ENCODE results near the gene RAB30.

The RAB30 gene

DNA sequence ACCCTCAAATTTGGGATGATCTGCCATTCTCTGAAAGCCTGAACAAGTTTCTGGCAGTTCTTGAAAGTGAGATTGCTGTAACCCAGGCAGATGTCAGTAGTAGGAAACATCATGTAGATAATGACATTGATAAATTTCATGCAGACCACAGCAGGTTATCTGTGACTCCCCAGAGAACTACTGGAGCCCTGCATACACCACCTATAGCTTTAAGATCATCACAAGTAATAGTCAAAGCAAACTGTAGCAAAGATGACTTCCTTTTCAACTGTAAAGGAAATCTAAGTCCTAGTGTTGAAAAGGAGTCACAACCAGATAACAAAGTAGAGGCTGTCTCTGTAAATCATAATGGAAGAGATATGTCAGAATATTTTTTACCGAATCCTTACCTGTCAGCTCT is 139.1 kb downstream of the RAB30 start:
- DNase-seq: no peak

DNA sequence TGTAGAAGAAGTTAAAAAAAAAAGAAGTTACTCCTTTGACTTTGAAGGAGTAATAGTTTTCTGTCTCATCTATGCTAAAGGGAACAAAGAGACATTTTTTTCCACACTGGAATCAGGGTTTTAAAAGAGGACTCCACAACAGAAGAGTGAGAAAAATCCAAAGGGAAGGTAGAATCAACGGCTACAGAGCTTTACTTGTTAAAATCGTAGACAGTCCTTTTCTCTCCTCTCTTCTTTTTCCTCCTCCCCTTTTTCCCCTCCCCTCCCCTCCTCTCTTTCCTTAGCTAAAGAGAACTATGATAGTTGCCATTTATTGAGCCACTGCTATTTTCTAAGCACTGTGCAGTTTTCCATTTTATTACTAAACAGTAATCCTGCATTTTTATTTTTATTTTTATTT is 141.0 kb downstream of the RAB30 start:
- no peak for DNase-seq

DNA sequence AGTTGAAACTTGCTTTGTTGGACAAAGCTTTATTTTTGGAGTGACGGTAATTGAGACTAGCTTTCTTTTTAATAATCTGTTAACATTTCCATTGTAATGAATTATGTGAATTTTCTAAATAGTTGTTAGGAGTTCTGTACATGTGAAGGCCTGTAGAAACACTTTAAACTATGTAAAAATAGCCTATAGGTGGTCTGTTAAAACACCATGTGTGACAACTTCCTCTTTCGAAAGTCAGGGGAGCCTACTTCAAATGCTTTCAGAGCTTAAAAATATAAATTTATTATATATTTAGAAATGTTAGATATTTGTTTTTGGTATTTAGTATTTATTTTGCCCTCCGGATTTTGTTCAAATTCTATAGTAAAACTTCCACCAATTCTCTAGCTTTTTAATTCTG is 141.5 kb downstream of the RAB30 start:
- DNase-seq: no peak

DNA sequence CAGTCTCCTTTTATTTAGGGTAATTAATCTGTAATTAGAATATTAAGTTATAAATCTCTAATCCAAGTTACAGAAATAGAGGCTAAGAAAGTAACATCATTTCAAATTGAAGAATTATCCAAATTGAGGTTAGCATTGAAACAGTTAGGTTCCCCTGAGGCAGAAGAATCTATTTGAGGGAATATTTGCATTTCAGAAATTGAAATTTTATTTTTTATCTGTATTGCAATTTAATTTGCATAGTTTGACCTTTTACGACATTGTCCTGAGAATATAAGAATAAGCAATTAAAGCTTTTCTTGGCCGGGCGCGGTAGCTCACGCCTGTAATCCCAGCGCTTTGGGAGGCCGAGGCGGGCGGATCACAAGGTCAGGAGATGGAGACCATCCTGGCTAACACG is 142.6 kb downstream of the RAB30 start:
- no peak for DNase-seq

DNA sequence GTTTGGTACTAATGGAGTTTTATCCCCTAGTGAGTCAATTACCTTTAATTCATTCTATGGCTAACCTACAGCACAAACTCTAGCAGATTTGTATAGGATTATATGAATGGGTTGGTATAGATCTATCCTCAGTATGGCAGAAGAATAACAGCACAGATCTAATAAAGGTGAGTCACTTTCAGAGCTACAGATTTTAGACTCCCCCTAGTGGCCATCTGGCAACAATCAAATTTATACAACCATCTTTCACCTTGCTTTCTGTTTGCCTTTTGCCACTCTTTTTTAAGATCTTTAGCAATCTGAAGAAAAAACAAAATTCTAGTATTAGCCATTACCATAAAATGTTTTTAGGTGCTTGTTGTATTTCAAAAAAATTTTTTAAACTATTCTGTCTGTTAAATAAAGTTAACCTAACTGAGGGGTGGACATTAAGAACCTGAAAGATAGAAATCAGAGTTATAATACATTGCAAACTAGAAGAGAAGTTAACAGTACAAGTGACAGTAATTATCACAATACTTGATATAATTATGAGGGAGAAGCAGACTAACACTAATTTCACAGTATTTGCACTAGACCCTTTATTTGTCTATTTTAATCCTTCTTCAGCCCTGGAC is 144.3 kb downstream of the RAB30 start:
- peak; percentile 77 for DNase-seq

DNA sequence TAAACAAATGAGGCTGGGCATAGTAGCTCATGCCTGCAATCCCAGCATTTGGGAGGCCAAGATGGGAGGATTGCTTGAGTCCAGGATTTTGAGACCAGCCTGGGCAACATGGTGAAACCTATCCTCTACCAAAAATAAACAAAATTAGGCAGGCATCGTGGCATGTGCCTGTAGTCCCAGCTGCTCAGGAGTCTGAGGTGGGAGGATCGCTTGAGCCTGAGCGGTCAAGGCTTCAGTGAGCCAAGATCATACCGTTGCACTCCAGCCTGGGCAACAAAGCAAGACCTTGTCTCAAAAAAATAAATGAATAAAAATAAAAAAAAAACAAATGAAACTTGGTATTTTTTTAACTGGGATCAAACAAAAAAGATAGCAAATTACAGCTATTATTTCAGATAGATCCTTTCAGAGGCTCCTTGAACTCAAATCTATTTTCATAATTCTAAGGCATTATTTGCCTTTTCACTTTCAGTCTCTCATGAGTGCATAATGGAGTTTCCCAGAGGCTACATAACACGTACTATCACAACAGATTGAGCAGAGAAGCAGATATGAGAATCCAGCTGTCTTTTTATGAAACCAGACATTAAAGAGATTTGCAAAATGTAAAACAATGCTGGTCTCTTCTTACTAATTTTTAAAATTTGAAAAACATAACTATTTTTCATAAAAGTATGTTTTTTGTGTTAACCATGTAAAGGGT is 147.0 kb downstream of the RAB30 start:
- DNase-seq: no peak
